Neural cell (in vitro differentiated cells): ENCODE results near the gene DNAJC15. TPM values are rescaled to one million over a fixed set of nuclear protein-coding genes. Genes with fewer than 3 reads are reported as not detected.

ENCODE experiments used
- H2AFZ ChIP-seq: fragments of 200-600, 300-800 bp; sonication (generic), shearing (Covaris generic); 2 replicates; pipeline ENCODE4 v1.6.0; 2014; ENCODE audit warnings: low read depth, mild to moderate bottlenecking, antibody characterized with exemption, low read length, moderate library complexity
- H3F3A ChIP-seq: fragments of 200-600 bp; shearing (Covaris generic); 2 replicates; pipeline ENCODE4 v1.6.1; 2016; ENCODE audit warnings: mild to moderate bottlenecking, moderate library complexity, mixed read lengths, antibody characterized with exemption, low read length; ENCODE audit not compliant: insufficient read depth, poor library complexity, severe bottlenecking
- H3K27ac ChIP-seq: fragments of 200-600, 300-800 bp; sonication (generic), shearing (Covaris generic); 2 replicates; pipeline ENCODE4 v1.5.1; 2014; ENCODE audit warnings: mild to moderate bottlenecking, low read length, moderate library complexity
- H3K27me3 ChIP-seq: fragments of 300-800, 200-600 bp; sonication (generic), shearing (Covaris generic); 2 replicates; pipeline ENCODE4 v1.6.0; 2014; ENCODE audit warnings: mild to moderate bottlenecking, low read depth, low read length, moderate library complexity; ENCODE audit not compliant: insufficient read depth
- H3K36me3 ChIP-seq: fragments of 300-800, 200-600 bp; sonication (generic), shearing (Covaris generic); 2 replicates; pipeline ENCODE4 v1.5.1; 2014; ENCODE audit warnings: mild to moderate bottlenecking, antibody characterized with exemption, low read length, moderate library complexity; ENCODE audit not compliant: insufficient read depth
- H3K4me2 ChIP-seq: fragments of 300-800, 200-600 bp; sonication (generic), shearing (Covaris generic); 2 replicates; pipeline ENCODE4 v1.6.0; 2014; ENCODE audit warnings: mild to moderate bottlenecking, low read length
- H3K4me3 ChIP-seq: fragments of 300-800, 200-600 bp; sonication (generic), shearing (Covaris generic); 2 replicates; pipeline ENCODE4 v1.5.1; 2014; ENCODE audit warnings: mild to moderate bottlenecking, low read length, moderate library complexity
- H3K79me2 ChIP-seq: fragments of 200-600 bp; shearing (Covaris generic); replicated peaks from 2 replicates; pipeline ENCODE4 v1.6.0; 2014; ENCODE audit warnings: mild to moderate bottlenecking, low read length, moderate library complexity; ENCODE audit not compliant: insufficient read depth
- H3K9ac ChIP-seq: fragments of 300-800, 200-600 bp; sonication (generic), shearing (Covaris generic); 2 replicates; pipeline ENCODE4 v1.6.1; 2016; ENCODE audit warnings: mild to moderate bottlenecking, low read length, mixed read lengths
- H3K9me2 ChIP-seq: fragments of 200-600 bp; shearing (Covaris generic); 2 replicates; pipeline ENCODE4 v1.6.1; 2016; ENCODE audit warnings: mild to moderate bottlenecking, low read length, mixed read lengths; ENCODE audit not compliant: insufficient read depth
- H3K9me3 ChIP-seq: fragments of 200-600, 300-800 bp; sonication (generic), shearing (Covaris generic); 2 replicates; pipeline ENCODE4 v1.6.1; 2016; ENCODE audit warnings: mild to moderate bottlenecking, mixed run types, low read length, moderate library complexity, mixed read lengths
- H4K20me1 ChIP-seq: fragments of 200-600 bp; shearing (Covaris generic); 2 replicates; pipeline ENCODE4 v1.6.1; 2016; ENCODE audit warnings: mild to moderate bottlenecking, mixed run types; ENCODE audit not compliant: insufficient read depth
- CTCF ChIP-seq: fragments of 450-650 bp; IDR thresholded peaks from 2 replicates; pipeline ENCODE4 v1.5.1; 2014; ENCODE audit warnings: antibody characterized with exemption, mild to moderate bottlenecking, moderate library complexity; ENCODE audit not compliant: poor library complexity, severe bottlenecking
- EP300 ChIP-seq: fragments of 450-650 bp; conservative IDR thresholded peaks from 2 replicates; pipeline ENCODE4 v1.6.1; 2014; ENCODE audit warnings: antibody characterized with exemption, mild to moderate bottlenecking, moderate library complexity; ENCODE audit not compliant: poor library complexity, severe bottlenecking
- EZH2 ChIP-seq: fragments of 200-600, 300-800 bp; shearing (Covaris generic), sonication (generic); IDR thresholded peaks from 2 replicates; pipeline ENCODE4 v1.6.1; 2014; ENCODE audit warnings: antibody characterized with exemption, low read length, borderline replicate concordance, mild to moderate bottlenecking; ENCODE audit not compliant: insufficient read depth, poor library complexity, severe bottlenecking
- MXI1 ChIP-seq: fragments of 450-650 bp; conservative IDR thresholded peaks from 2 replicates; pipeline ENCODE4 v1.6.1; 2014; ENCODE audit warnings: antibody characterized with exemption, mild to moderate bottlenecking; ENCODE audit not compliant: poor library complexity, severe bottlenecking
- POLR2AphosphoS5 ChIP-seq: IDR thresholded peaks from 2 replicates; pipeline ENCODE4 v1.6.1; 2012
- RAD21 ChIP-seq: fragments of 450-650 bp; conservative IDR thresholded peaks from 2 replicates; pipeline ENCODE4 v1.6.1; 2014; ENCODE audit warnings: antibody characterized with exemption, mild to moderate bottlenecking, moderate library complexity
- REST ChIP-seq: IDR thresholded peaks from 2 replicates; pipeline ENCODE4 v1.6.1; 2012; ENCODE audit warnings: borderline replicate concordance
- SMC3 ChIP-seq: fragments of 450-650 bp; conservative IDR thresholded peaks from 2 replicates; pipeline ENCODE4 v1.6.1; 2014; ENCODE audit warnings: antibody characterized with exemption, mild to moderate bottlenecking, moderate library complexity; ENCODE audit not compliant: poor library complexity
- TAF1 ChIP-seq: IDR thresholded peaks from 2 replicates; pipeline ENCODE4 v1.6.1; 2012; ENCODE audit warnings: low read depth
- polyA plus RNA-seq: library from polyadenylated mRNA; depleted of rRNA; stranded (reverse); fragments of >200 nt; gene quantifications from 2 replicates; pipeline ENCODE4 v1.2.3, GENCODE V29; 2014

Gene DNAJC15
- polyA plus RNA-seq, 1 donor from 2014 or later = 0.84 TPM

GRCh38 chr13:43033038-43033437 is 9.7 kb downstream of the DNAJC15 start:
- H3K9me2 ChIP-seq = no peaks in the 10 kb centered on the region
- no peak overlapping the region for H3K9ac ChIP-seq
- no peaks in the 10 kb centered on the region for H3K9me3 ChIP-seq
- no peaks in the 10 kb centered on the region for H3F3A ChIP-seq
- H3K36me3 ChIP-seq = no peaks in the 10 kb centered on the region
- no peak overlapping the region for H3K27ac ChIP-seq
- no peaks in the 10 kb centered on the region for H3K27me3 ChIP-seq
- TF ChIP-seq REST (no peak), POLR2AphosphoS5 (no peak), SMC3 (no peak), RAD21 (no peak), TAF1 (no peak), EZH2 (no peak), CTCF (no peak)
- H2AFZ ChIP-seq = no peak overlapping the region
- H3K4me2 ChIP-seq = no peak overlapping the region
- H4K20me1 ChIP-seq = no peaks in the 10 kb centered on the region
- no peaks in the 10 kb centered on the region for H3K79me2 ChIP-seq
- no peak overlapping the region for H3K4me3 ChIP-seq

GRCh38 chr13:43036351-43037250 is 13.2 kb downstream of the DNAJC15 start:
- no peaks in the 10 kb centered on the region for H3K36me3 ChIP-seq
- H3K9me3 ChIP-seq = no peaks in the 10 kb centered on the region
- TF ChIP-seq REST (no peak), EP300 (no peak), CTCF (no peak), EZH2 (no peak), POLR2AphosphoS5 (no peak), TAF1 (no peak), MXI1 (no peak), SMC3 (no peak), RAD21 (no peak)
- no peaks in the 10 kb centered on the region for H3K79me2 ChIP-seq
- no peak overlapping the region for H2AFZ ChIP-seq
- H3K27me3 ChIP-seq = no peaks in the 10 kb centered on the region
- H4K20me1 ChIP-seq = no peaks in the 10 kb centered on the region
- H3K9ac ChIP-seq = no peak overlapping the region
- H3K27ac ChIP-seq = no peak overlapping the region
- no peaks in the 10 kb centered on the region for H3K9me2 ChIP-seq
- H3K4me3 ChIP-seq = no peak overlapping the region
- H3K4me2 ChIP-seq = no peak overlapping the region
- H3F3A ChIP-seq = no peaks in the 10 kb centered on the region
